GM12878 (cell line): ENCODE data around the gene DOCK7. TPM values are rescaled to one million over a fixed set of nuclear protein-coding genes. Genes with fewer than 3 reads are reported as not detected.

Experiments
- ATAC-seq: fragments of 200-7000 bp; cut with Tn5 transposase; 3 replicates; pipeline ENCODE4 v1.9.1; 2020; ENCODE audit warnings: mild to moderate bottlenecking, moderate library complexity
- BruUV-seq: library from RNA; stranded (reverse); fragments of 400-500 nt; replicated peaks from 2 replicates; lab custom pipeline; 2021; lab: Mats Ljungman, UMichigan
- CTCF ChIA-PET: fragments of 300-600 bp; sonication (Branson Sonifier 250); formaldehyde crosslinking; extraction: SDS; loops from one replicate; lab custom pipeline; 2021; ENCODE audit warnings: inconsistent platforms; lab: Yijun Ruan, JAX
- POLR2A ChIA-PET: fragments of 350-600 bp; formaldehyde crosslinking; extraction: SDS; loops from one replicate; lab custom pipeline; 2021; ENCODE audit warnings: inconsistent platforms; lab: Charles Lee
- RAD21 ChIA-PET: fragments of 300-600 bp; sonication (Branson Sonifier 250); formaldehyde crosslinking; loops from one replicate; lab custom pipeline; 2023; ENCODE audit warnings: antibody characterized with exemption; ENCODE audit not compliant: unreplicated experiment; lab: Charles Lee
- SMC1A ChIA-PET: fragments of 300-600 bp; sonication (Branson Sonifier 250); formaldehyde crosslinking; loops from one replicate; lab custom pipeline; 2023; ENCODE audit not compliant: unreplicated experiment, uncharacterized antibody; lab: Charles Lee
- DNase-seq: peaks from one replicate; pipeline ENCODE4 v3.0.0-alpha.2; 2011; ENCODE audit warnings: low read depth, low spot score
- FAIRE-seq: peaks from 3 replicates; lab custom pipeline; 2011; peaks lifted over from hg19 to GRCh38; lab: Jason Lieb, UNC
- H2AFZ ChIP-seq: 2 replicates; pipeline ENCODE4 v1.6.0; 2011; ENCODE audit warnings: low read depth, low read length, control low read depth; ENCODE audit not compliant: control insufficient read depth
- H3K27ac ChIP-seq: 2 replicates; pipeline ENCODE4 v1.5.1; 2011; ENCODE audit warnings: control low read depth; ENCODE audit not compliant: control insufficient read depth, insufficient read depth
- H3K27me3 ChIP-seq, 2 experiments: replicated peaks in 1 of 2; 2 replicates each; pipeline versions ENCODE4 v1.6.0 to v1.6.1; 2011; ENCODE audit warnings: low read length in 1 of 2; ENCODE audit not compliant: control insufficient read depth in 2 of 2, insufficient read depth in 2 of 2
- H3K36me3 ChIP-seq, 2 experiments: 2 replicates each; pipeline ENCODE4 v1.5.1; 2011; ENCODE audit warnings: low read length in 1 of 2; ENCODE audit not compliant: control insufficient read depth in 2 of 2, insufficient read depth in 2 of 2
- H3K4me1 ChIP-seq: 2 replicates; pipeline ENCODE4 v1.6.1; 2011; ENCODE audit warnings: mild to moderate bottlenecking, low read length, moderate library complexity, mixed read lengths; ENCODE audit not compliant: control insufficient read depth, insufficient read depth
- H3K4me2 ChIP-seq: 2 replicates; pipeline ENCODE4 v1.6.0; 2011; ENCODE audit warnings: control low read depth; ENCODE audit not compliant: control insufficient read depth, insufficient read depth
- H3K4me3 ChIP-seq: fragments of 200-600 bp; sonication (generic); 2 replicates; pipeline ENCODE4 v1.5.1; 2016
- H3K79me2 ChIP-seq: 2 replicates; pipeline ENCODE4 v1.6.0; 2011; ENCODE audit warnings: low read length; ENCODE audit not compliant: control insufficient read depth, insufficient read depth
- H3K9ac ChIP-seq: 2 replicates; pipeline ENCODE4 v1.8.0; 2011; ENCODE audit warnings: low read length, control low read depth, mixed read lengths; ENCODE audit not compliant: control insufficient read depth, insufficient read depth
- H3K9me3 ChIP-seq: replicated peaks from 3 replicates; pipeline ENCODE4 v1.5.1; 2011; ENCODE audit warnings: mild to moderate bottlenecking, low read length; ENCODE audit not compliant: control insufficient read depth, insufficient read depth
- H4K20me1 ChIP-seq: 2 replicates; pipeline ENCODE4 v1.6.0; 2011; ENCODE audit not compliant: control insufficient read depth, insufficient read depth
- CEBPB ChIP-seq, 2 experiments: fragments of 150-350 bp in 1 of 2; IDR thresholded peaks; 2 replicates each; pipeline ENCODE4 v1.6.1; 2012 to 2014; ENCODE audit warnings: low read depth in 2 of 2, low read length in 2 of 2, borderline replicate concordance in 1 of 2, inconsistent platforms in 1 of 2
- CTCF ChIP-seq, 3 experiments: IDR thresholded peaks in 2 of 3; conservative IDR thresholded peaks in 1 of 3; 2 replicates each; pipeline ENCODE4 v1.5.1; 2011; ENCODE audit warnings: low read depth in 3 of 3, low read length in 3 of 3, mild to moderate bottlenecking in 3 of 3, control low read depth in 2 of 3, moderate library complexity in 2 of 3, inconsistent platforms in 1 of 3, mixed read lengths in 1 of 3; ENCODE audit not compliant: control insufficient read depth in 2 of 3, insufficient read depth in 1 of 3; ENCODE audit errors: extremely low read depth in 1 of 3
- EGR1 ChIP-seq, 2 experiments: IDR thresholded peaks; 1 replicate in 1 of 2; 2 replicates in 1 of 2; pipeline ENCODE4 v1.6.1; 2011 to 2012; ENCODE audit warnings: low read depth in 2 of 2, low read length in 2 of 2, borderline replicate concordance in 1 of 2, mild to moderate bottlenecking in 1 of 2, moderate library complexity in 1 of 2
- ETV6 ChIP-seq, 2 experiments: fragments of 450-650 bp in 1 of 2; IDR thresholded peaks in 1 of 2; conservative IDR thresholded peaks in 1 of 2; 2 replicates each; pipeline ENCODE4 v1.6.1; 2014; ENCODE audit warnings: antibody characterized with exemption in 1 of 2, borderline replicate concordance in 1 of 2, low read depth in 1 of 2, mild to moderate bottlenecking in 1 of 2, moderate library complexity in 1 of 2
- HCFC1 ChIP-seq: fragments of 150-350 bp; IDR thresholded peaks from 2 replicates; pipeline ENCODE4 v1.6.1; 2014; ENCODE audit warnings: low read length
- IRF4 ChIP-seq: IDR thresholded peaks from 2 replicates; pipeline ENCODE4 v1.6.1; 2011; ENCODE audit warnings: low read depth, low read length
- NR2C1 ChIP-seq: fragments of 450-650 bp; IDR thresholded peaks from 2 replicates; pipeline ENCODE4 v1.6.1; 2017; ENCODE audit warnings: antibody characterized with exemption, mild to moderate bottlenecking, moderate library complexity
- RAD21 ChIP-seq: IDR thresholded peaks from 2 replicates; pipeline ENCODE4 v1.6.1; 2011; ENCODE audit warnings: mild to moderate bottlenecking, low read depth, low read length, moderate library complexity; ENCODE audit not compliant: insufficient read depth
- RFX5 ChIP-seq: IDR thresholded peaks from 2 replicates; pipeline ENCODE4 v1.6.1; 2011; ENCODE audit warnings: low read depth, low read length, improper control_type of control experiment
- ZBED1 ChIP-seq: IDR thresholded peaks from 2 replicates; pipeline ENCODE4 v1.6.1; 2016; ENCODE audit warnings: borderline replicate concordance
- WGBS: methylation state at CpG from one replicate; pipeline ENCODE4 v1.1.6; 2016; ENCODE audit warnings: low lambda C conversion rate; ENCODE audit not compliant: insufficient replicate concordance, insufficient coverage; ENCODE audit errors: missing lambda C conversion rate; 5-methylcytosine and 5-hydroxymethylcytosine counted together
- in situ Hi-C: fragments of 300-500 bp; cut with MboI; formaldehyde crosslinking; loops from 9 replicates; pipeline ENCODE4 v1.14.3; 2018; ENCODE audit warnings: mixed read lengths
- intact Hi-C: fragments of 100-400 bp; cut with micrococcal nuclease; formaldehyde crosslinking; loops from one replicate; pipeline ENCODE4 v1.14.2; 2022; ENCODE audit not compliant: unreplicated experiment
- polyA plus RNA-seq, 11 experiments: library from polyadenylated mRNA; depleted of rRNA in 4 of 11; unstranded in 6 of 11; stranded (reverse) in 5 of 11; fragments of >200 nt; fragmentation: Nextera tagmentation in 4 of 11; fragmentation: Illumina TruSeq in 1 of 11; extraction: Ambion mirVana in 4 of 11; extraction: Trizol in 1 of 11; gene quantifications; 1 replicate in 1 of 11; 2 replicates in 10 of 11; pipeline versions ENCODE4 v1.2.1 to v1.2.3, GENCODE V29; 2011 to 2016; ENCODE audit warnings: inconsistent platforms in 2 of 11, missing spikeins in 2 of 11, low read depth in 1 of 11
- total RNA-seq, 4 experiments: library from RNA; depleted of rRNA in 3 of 4; stranded (reverse); fragments of >200 nt in 3 of 4; fragmentation: Illumina TruSeq in 1 of 4; extraction: Trizol in 1 of 4; gene quantifications; 2 replicates each; pipeline versions ENCODE4 v1.2.1 to v1.2.3, GENCODE V29; 2013 to 2021
- TF ChIP-seq, protein P1 (sequence below): IDR thresholded peaks from 2 replicates; pipeline ENCODE4 v1.6.1; 2012; ENCODE audit warnings: low read depth, low read length, improper control_type of control experiment
- TF ChIP-seq, protein P2 (sequence below): fragments of 450-650 bp; IDR thresholded peaks from 2 replicates; pipeline ENCODE4 v1.6.1; 2017; ENCODE audit warnings: borderline replicate concordance
- TF ChIP-seq, protein P3 (sequence below): fragments of 450-650 bp; IDR thresholded peaks from 2 replicates; pipeline ENCODE4 v1.6.1; 2017; ENCODE audit warnings: low read depth, mild to moderate bottlenecking, moderate library complexity

Gene DOCK7
- total and polyA plus RNA-seq, 10 of the 15 experiments (the other 5 are each of a cell fraction or from before 2014, with no cell fraction given): 4.8 to 34.6 (median 26.9) TPM

DNA sequence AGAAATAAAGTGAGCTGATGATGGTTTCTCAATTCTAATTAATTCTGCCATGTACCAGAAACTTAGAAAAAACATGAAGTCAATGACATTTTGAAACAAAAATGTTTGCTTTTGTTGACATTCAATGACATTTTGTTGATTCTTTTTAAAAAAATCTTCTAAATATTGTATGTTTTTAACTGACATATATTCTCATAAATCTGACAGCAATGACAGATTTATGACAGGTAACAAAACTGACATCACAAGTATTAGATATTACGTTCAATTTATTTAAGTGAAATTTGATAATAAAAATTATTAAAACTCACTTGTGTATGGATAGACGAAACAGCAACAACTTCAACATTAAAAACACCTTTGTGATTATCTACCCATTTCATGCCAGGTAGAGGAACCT, 126.9 kb downstream of the DOCK7 start:
- H3K4me1 ChIP-seq: no peaks in the 10 kb centered on the region
- TF ChIP-seq ETV6 (conservative IDR thresholded peaks at IDR 0.05 in 1 of 2, IDR thresholded peaks at IDR 0.05 in 1 of 2; ENCODE audit: borderline replicate concordance in 1 of 2, low read depth in 1 of 2) (no peak), ZBED1 (no peak), RAD21 (no peak), NR2C1 (no peak), CEBPB (IDR thresholded peaks at IDR 0.05; ENCODE audit: borderline replicate concordance in 1 of 2, low read depth in 2 of 2, low read length in 2 of 2) (no peak), CTCF (IDR thresholded peaks at IDR 0.05 in 2 of 3, conservative IDR thresholded peaks at IDR 0.05 in 1 of 3; ENCODE audit: control insufficient read depth in 2 of 3, extremely low read depth in 1 of 3, insufficient read depth in 1 of 3, low read depth in 3 of 3, low read length in 3 of 3) (no peak), HCFC1 (no peak), RFX5 (no peak), IRF4 (no peak), EGR1 (IDR thresholded peaks at IDR 0.05; ENCODE audit: borderline replicate concordance in 1 of 2, low read depth in 2 of 2, low read length in 2 of 2) (no peak)
- TF ChIP-seq, protein P1, sequence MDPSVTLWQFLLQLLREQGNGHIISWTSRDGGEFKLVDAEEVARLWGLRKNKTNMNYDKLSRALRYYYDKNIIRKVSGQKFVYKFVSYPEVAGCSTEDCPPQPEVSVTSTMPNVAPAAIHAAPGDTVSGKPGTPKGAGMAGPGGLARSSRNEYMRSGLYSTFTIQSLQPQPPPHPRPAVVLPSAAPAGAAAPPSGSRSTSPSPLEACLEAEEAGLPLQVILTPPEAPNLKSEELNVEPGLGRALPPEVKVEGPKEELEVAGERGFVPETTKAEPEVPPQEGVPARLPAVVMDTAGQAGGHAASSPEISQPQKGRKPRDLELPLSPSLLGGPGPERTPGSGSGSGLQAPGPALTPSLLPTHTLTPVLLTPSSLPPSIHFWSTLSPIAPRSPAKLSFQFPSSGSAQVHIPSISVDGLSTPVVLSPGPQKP: no peak
- TF ChIP-seq, protein P2, sequence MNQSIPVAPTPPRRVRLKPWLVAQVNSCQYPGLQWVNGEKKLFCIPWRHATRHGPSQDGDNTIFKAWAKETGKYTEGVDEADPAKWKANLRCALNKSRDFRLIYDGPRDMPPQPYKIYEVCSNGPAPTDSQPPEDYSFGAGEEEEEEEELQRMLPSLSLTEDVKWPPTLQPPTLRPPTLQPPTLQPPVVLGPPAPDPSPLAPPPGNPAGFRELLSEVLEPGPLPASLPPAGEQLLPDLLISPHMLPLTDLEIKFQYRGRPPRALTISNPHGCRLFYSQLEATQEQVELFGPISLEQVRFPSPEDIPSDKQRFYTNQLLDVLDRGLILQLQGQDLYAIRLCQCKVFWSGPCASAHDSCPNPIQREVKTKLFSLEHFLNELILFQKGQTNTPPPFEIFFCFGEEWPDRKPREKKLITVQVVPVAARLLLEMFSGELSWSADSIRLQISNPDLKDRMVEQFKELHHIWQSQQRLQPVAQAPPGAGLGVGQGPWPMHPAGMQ: no peak
- TF ChIP-seq, protein P3, sequence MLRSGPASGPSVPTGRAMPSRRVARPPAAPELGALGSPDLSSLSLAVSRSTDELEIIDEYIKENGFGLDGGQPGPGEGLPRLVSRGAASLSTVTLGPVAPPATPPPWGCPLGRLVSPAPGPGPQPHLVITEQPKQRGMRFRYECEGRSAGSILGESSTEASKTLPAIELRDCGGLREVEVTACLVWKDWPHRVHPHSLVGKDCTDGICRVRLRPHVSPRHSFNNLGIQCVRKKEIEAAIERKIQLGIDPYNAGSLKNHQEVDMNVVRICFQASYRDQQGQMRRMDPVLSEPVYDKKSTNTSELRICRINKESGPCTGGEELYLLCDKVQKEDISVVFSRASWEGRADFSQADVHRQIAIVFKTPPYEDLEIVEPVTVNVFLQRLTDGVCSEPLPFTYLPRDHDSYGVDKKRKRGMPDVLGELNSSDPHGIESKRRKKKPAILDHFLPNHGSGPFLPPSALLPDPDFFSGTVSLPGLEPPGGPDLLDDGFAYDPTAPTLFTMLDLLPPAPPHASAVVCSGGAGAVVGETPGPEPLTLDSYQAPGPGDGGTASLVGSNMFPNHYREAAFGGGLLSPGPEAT: no peak

More for the DNA sequence above, 126.9 kb downstream of the DOCK7 start:
- Histone ChIP-seq H3K79me2 (no peaks in the 10 kb centered on the region), H3K9ac (no peak overlapping the region), H3K27me3 (no peaks in the 10 kb centered on the region), H2AFZ (no peak overlapping the region), H3K4me3 (no peak overlapping the region), H3K9me3 (no peaks in the 10 kb centered on the region), H3K36me3 (no peaks in the 10 kb centered on the region; a peak in 1 of 4 replicates), H4K20me1 (no peaks in the 10 kb centered on the region), H3K27ac (no peak overlapping the region), H3K4me2 (no peak overlapping the region)
- no peak for FAIRE-seq
- in situ Hi-C loops (no loop called here), intact Hi-C loops (no loop called here)
- RAD21 ChIA-PET: no interaction called here
- CTCF ChIA-PET: interaction anchor here (2.2 kb wide), 1 partner anchor 10 kb away, joined by 6 read pairs; no protein-coding TSS in a partner anchor
- no peak for ATAC-seq
- DNase-seq: no peak
- POLR2A ChIA-PET: no interaction called here
- 76% methylated on average over 2 of the region's 2 CpGs for WGBS
- SMC1A ChIA-PET: no interaction called here
- BruUV-seq: no TSS peak
